Type B pancreatic cell (in vitro differentiated cells): ENCODE results near the gene SLC4A7. TPM values are rescaled to one million over a fixed set of nuclear protein-coding genes. Genes with fewer than 3 reads are reported as not detected.

Experiments used
- DNase-seq: peaks from one replicate; pipeline ENCODE4 v3.0.0; 2021; ENCODE audit warnings: mixed read lengths; ENCODE audit not compliant: unreplicated experiment; ENCODE audit errors: extremely low spot score
- H3K27ac Mint-ChIP-seq: 2 replicates; pipeline ENCODE4 v1.8.0; 2021; ENCODE audit warnings: mild to moderate bottlenecking, mixed read lengths
- H3K27me3 Mint-ChIP-seq: 2 replicates; pipeline ENCODE4 v1.8.0; 2021; ENCODE audit warnings: mixed read lengths
- H3K36me3 Mint-ChIP-seq: 2 replicates; pipeline ENCODE4 v1.8.0; 2021; ENCODE audit warnings: mixed read lengths
- H3K4me1 Mint-ChIP-seq: one replicate; pipeline ENCODE4 v1.8.0; 2021; ENCODE audit warnings: mixed read lengths; ENCODE audit not compliant: unreplicated experiment
- H3K4me3 Mint-ChIP-seq: 2 replicates; pipeline ENCODE4 v1.8.0; 2021; ENCODE audit warnings: mild to moderate bottlenecking, mixed read lengths
- H3K9me3 Mint-ChIP-seq: 2 replicates; pipeline ENCODE4 v1.8.0; 2021; ENCODE audit warnings: mixed read lengths
- total RNA-seq: library from RNA; stranded (reverse); gene quantifications from 2 replicates; pipeline ENCODE4 v1.2.1, GENCODE V29; 2021; ENCODE audit warnings: low replicate concordance
- TF ChIP-seq, protein P1 (sequence below): fragments of 200-600 bp; sonication (generic); conservative IDR thresholded peaks from 2 replicates; pipeline ENCODE4 v1.5.0; 2021; ENCODE audit warnings: antibody characterized with exemption, mild to moderate bottlenecking

The SLC4A7 gene
- total RNA-seq, 1 donor from 2014 or later, result 51.8 TPM

GRCh38 chr3:27358372-27358771 is 125.8 kb downstream of the SLC4A7 start:
- Mint-ChIP-seq H3K36me3 (no peaks in the 10 kb centered on the region), H3K4me1 (peaks cover 13% of the 10 kb centered on the region), H3K27me3 (peaks cover 7% of the 10 kb centered on the region), H3K9me3 (peaks cover 4% of the 10 kb centered on the region), H3K4me3 (no peak overlapping the region), H3K27ac (no peak overlapping the region)
- TF ChIP-seq, protein P1, sequence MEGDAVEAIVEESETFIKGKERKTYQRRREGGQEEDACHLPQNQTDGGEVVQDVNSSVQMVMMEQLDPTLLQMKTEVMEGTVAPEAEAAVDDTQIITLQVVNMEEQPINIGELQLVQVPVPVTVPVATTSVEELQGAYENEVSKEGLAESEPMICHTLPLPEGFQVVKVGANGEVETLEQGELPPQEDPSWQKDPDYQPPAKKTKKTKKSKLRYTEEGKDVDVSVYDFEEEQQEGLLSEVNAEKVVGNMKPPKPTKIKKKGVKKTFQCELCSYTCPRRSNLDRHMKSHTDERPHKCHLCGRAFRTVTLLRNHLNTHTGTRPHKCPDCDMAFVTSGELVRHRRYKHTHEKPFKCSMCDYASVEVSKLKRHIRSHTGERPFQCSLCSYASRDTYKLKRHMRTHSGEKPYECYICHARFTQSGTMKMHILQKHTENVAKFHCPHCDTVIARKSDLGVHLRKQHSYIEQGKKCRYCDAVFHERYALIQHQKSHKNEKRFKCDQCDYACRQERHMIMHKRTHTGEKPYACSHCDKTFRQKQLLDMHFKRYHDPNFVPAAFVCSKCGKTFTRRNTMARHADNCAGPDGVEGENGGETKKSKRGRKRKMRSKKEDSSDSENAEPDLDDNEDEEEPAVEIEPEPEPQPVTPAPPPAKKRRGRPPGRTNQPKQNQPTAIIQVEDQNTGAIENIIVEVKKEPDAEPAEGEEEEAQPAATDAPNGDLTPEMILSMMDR, result no peak
- DNase-seq, result no peak

DNA sequence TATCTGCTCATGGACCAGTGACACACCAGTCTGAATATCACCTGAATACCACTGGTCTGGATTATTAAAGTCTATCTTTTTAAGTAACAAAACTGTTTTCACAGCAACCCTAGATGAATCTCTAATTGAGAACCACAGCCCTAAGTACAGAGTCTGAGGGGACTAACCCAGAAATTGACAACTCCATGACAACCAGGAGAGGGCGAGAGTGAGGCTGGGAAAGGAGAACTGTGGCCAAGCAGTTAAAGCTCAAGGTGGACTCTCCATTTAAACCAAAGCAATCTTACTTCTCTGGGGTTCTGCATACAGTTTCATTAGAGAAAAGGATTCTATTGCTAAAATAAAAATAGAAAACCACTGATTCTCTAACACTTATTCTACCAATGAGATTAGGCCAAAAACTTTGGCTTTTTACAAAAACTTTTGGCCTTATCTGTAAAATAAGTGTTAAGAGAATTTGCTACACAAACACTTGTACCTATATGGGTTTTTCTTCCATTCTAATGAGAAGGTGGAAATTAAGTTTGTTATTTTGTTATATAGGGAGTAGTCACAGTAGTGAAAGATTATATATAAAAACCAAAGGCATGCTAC is 126.4 kb downstream of the SLC4A7 start:
- Mint-ChIP-seq H3K9me3 (peaks cover 4% of the 10 kb centered on the region), H3K36me3 (no peaks in the 10 kb centered on the region), H3K27ac (no peak overlapping the region), H3K4me1 (peaks cover 13% of the 10 kb centered on the region), H3K4me3 (no peak overlapping the region), H3K27me3 (peaks cover 7% of the 10 kb centered on the region)
- no peak for DNase-seq
- TF ChIP-seq, protein P1, result peak; percentile 77

- no peak overlapping the region for H3K27ac Mint-ChIP-seq
- peaks cover 7% of the 10 kb centered on the region for H3K27me3 Mint-ChIP-seq
- H3K9me3 Mint-ChIP-seq, result peaks cover 4% of the 10 kb centered on the region
- no peaks in the 10 kb centered on the region for H3K36me3 Mint-ChIP-seq
- TF ChIP-seq, protein P1, result no peak
- no peak overlapping the region for H3K4me3 Mint-ChIP-seq
- peaks cover 13% of the 10 kb centered on the region for H3K4me1 Mint-ChIP-seq
- DNase-seq, result no peak
These were observed 127.2 kb downstream of the SLC4A7 start for GRCh38 chr3:27356976-27357375.

DNA sequence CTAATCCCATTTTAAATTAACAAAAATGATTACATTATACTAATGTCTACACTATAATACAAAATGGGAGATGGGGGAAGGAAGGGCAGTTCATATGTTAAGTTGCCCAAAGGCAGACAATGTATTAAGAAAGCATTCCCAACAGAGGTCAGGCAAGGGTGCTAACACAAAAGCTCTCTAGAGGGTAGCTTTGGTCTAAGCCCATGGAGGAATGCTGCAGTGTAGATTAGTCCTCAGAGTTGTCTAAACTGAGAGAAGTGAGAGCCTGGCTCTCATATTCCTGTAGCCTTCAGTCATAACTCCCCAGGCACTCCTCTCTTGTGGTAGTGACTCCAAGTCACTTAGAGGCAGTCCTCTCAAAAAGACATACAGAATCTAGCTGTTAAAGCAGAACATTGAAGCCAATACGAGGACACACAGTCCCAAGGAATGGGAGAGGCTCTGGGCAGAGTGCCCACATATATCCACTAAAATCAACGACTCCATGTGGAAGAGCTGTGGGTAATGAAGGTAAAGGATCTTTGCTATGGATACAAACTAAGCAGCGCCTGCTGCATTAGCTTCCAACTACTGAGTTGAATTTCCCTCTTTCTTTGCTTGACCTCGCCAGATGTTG is 129.5 kb downstream of the SLC4A7 start:
- Mint-ChIP-seq H3K27me3 (peaks cover 7% of the 10 kb centered on the region), H3K36me3 (no peaks in the 10 kb centered on the region), H3K27ac (no peak overlapping the region), H3K4me1 (no peaks in the 10 kb centered on the region), H3K9me3 (peaks cover 4% of the 10 kb centered on the region), H3K4me3 (no peak overlapping the region)
- TF ChIP-seq, protein P1, result no peak
- DNase-seq, result no peak

DNA sequence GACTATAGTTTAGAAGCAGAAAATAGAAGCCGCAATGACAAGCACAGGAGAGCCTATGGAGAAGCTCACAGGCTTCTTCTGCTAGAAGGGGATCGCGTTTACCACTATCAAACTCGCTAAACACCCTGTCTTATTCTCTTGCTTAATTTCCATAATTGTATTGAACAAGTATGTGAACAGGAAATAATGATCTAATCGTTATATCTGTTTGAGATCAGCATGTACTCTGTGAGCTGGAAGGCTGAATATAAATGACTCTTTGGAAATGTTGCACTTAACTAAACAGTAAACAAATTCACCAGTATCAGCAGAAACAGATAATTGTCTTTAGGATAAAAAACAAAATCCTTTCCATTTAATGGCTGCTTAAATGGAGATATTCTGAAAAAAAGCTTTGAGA is 130.0 kb downstream of the SLC4A7 start:
- H3K9me3 Mint-ChIP-seq, result peaks cover 4% of the 10 kb centered on the region
- no peaks in the 10 kb centered on the region for H3K36me3 Mint-ChIP-seq
- H3K4me3 Mint-ChIP-seq, result no peak overlapping the region
- DNase-seq, result no peak
- H3K27ac Mint-ChIP-seq, result no peak overlapping the region
- TF ChIP-seq, protein P1, result no peak
- no peaks in the 10 kb centered on the region for H3K4me1 Mint-ChIP-seq
- H3K27me3 Mint-ChIP-seq, result peaks cover 7% of the 10 kb centered on the region
